ENCODE results near the gene CDH5. TPM values are rescaled to one million over a fixed set of nuclear protein-coding genes. Genes with fewer than 3 reads are reported as not detected.
A peak's percentile ranks its signal among the peaks of the same experiment; 100 is the strongest.

The CDH5 gene
- total RNA-seq, 1 experiment from 2014 or later: 0.25 TPM

GRCh38 chr16:66322174-66322573, 44.3 kb upstream of the CDH5 start:
- Histone ChIP-seq H3K9me3 (no peaks in the 10 kb centered on the region), H3K4me3 (ENCODE audit: low read depth, low read length) (no peak overlapping the region), H3K27me3 (replicated peaks; ENCODE audit: control insufficient read depth, insufficient read depth, low read length) (no peaks in the 10 kb centered on the region; the same call in 1 of the 2 replicates), H3K36me3 (ENCODE audit: control insufficient read depth, insufficient read depth, low read length) (no peaks in the 10 kb centered on the region), H3K4me1 (peaks cover 15% of the 10 kb centered on the region)
- Mint-ChIP-seq H3K4me3 (ENCODE audit: unreplicated experiment) (no peak overlapping the region), H3K9me3 (ENCODE audit: unreplicated experiment) (no peaks in the 10 kb centered on the region), H3K27me3 (ENCODE audit: insufficient read depth, unreplicated experiment) (peaks cover 6% of the 10 kb centered on the region), H3K36me3 (ENCODE audit: insufficient read depth, unreplicated experiment) (peaks cover 4% of the 10 kb centered on the region), H3K27ac (ENCODE audit: unreplicated experiment) (no peak overlapping the region), H3K4me1 (ENCODE audit: low read depth, unreplicated experiment) (peaks cover 11% of the 10 kb centered on the region)
- POLR2A ChIA-PET: no interaction called here
- no TSS peak for BruUV-seq (replicated peaks)
- no peak for TF ChIP-seq CTCF (IDR thresholded peaks at IDR 0.05; ENCODE audit: insufficient read depth in 1 of 2, low read depth in 1 of 2, low read length in 1 of 2, severe bottlenecking in 1 of 2, unreplicated experiment in 1 of 2)
- intact Hi-C loops (cut with micrococcal nuclease; ENCODE audit: unreplicated experiment): no loop called here
- CTCF ChIA-PET: no interaction called here
- no peak for DNase-seq

GRCh38 chr16:66324815-66325515, 41.5 kb upstream of the CDH5 start:
- Histone ChIP-seq H3K9me3 (no peaks in the 10 kb centered on the region), H3K27me3 (replicated peaks; ENCODE audit: control insufficient read depth, insufficient read depth, low read length) (no peaks in the 10 kb centered on the region), H3K4me1 (peaks cover 25% of the 10 kb centered on the region), H3K4me3 (ENCODE audit: low read depth, low read length) (no peak overlapping the region), H3K36me3 (ENCODE audit: control insufficient read depth, insufficient read depth, low read length) (no peaks in the 10 kb centered on the region)
- Mint-ChIP-seq H3K36me3 (ENCODE audit: insufficient read depth, unreplicated experiment) (peaks cover 4% of the 10 kb centered on the region), H3K4me1 (ENCODE audit: low read depth, unreplicated experiment) (peaks cover 14% of the 10 kb centered on the region), H3K9me3 (ENCODE audit: unreplicated experiment) (no peaks in the 10 kb centered on the region), H3K27ac (ENCODE audit: unreplicated experiment) (no peak overlapping the region), H3K4me3 (ENCODE audit: unreplicated experiment) (no peak overlapping the region), H3K27me3 (ENCODE audit: insufficient read depth, unreplicated experiment) (peaks cover 6% of the 10 kb centered on the region)
- POLR2A ChIA-PET: no interaction called here
- intact Hi-C loops (cut with micrococcal nuclease; ENCODE audit: unreplicated experiment): no loop called here
- CTCF ChIA-PET: interaction anchor here (0.7 kb wide), 2 partner anchors 17 to 165 kb away, joined by 5 to 6 read pairs; no protein-coding TSS in a partner anchor
- peak in 1 of 2 experiments; percentile 53 for DNase-seq
- no TSS peak for BruUV-seq (replicated peaks)
- TF ChIP-seq CTCF (IDR thresholded peaks at IDR 0.05; ENCODE audit: insufficient read depth in 1 of 2, low read depth in 1 of 2, low read length in 1 of 2, severe bottlenecking in 1 of 2, unreplicated experiment in 1 of 2): peak; percentile 24 to 36

- H3K36me3 ChIP-seq (ENCODE audit: control insufficient read depth, insufficient read depth, low read length): no peaks in the 10 kb centered on the region
- H3K36me3 Mint-ChIP-seq (ENCODE audit: insufficient read depth, unreplicated experiment): peaks cover 4% of the 10 kb centered on the region
- no peak overlapping the region for H3K4me3 Mint-ChIP-seq (ENCODE audit: unreplicated experiment)
- H3K27ac Mint-ChIP-seq (ENCODE audit: unreplicated experiment): peak overlapping the region; percentile 92
- POLR2A ChIA-PET: interaction anchor here (2.3 kb wide), 1 partner anchor 173 kb away, joined by 5 read pairs; no protein-coding TSS in a partner anchor
- no peak for TF ChIP-seq CTCF (IDR thresholded peaks at IDR 0.05; ENCODE audit: insufficient read depth in 1 of 2, low read depth in 1 of 2, low read length in 1 of 2, severe bottlenecking in 1 of 2, unreplicated experiment in 1 of 2)
- intact Hi-C loops (cut with micrococcal nuclease; ENCODE audit: unreplicated experiment): no loop called here
- CTCF ChIA-PET: interaction anchor here (0.6 to 2.8 kb wide), 3 partner anchors 17 to 545 kb away, joined by 3 to 22 read pairs (median 3); no protein-coding TSS in a partner anchor
- no peaks in the 10 kb centered on the region for H3K9me3 Mint-ChIP-seq (ENCODE audit: unreplicated experiment)
- H3K27me3 Mint-ChIP-seq (ENCODE audit: insufficient read depth, unreplicated experiment): peaks cover 6% of the 10 kb centered on the region
- BruUV-seq (replicated peaks): no TSS peak
- DNase-seq: no peak
- H3K4me3 ChIP-seq (ENCODE audit: low read depth, low read length): no peak overlapping the region
- H3K27me3 ChIP-seq (replicated peaks; ENCODE audit: control insufficient read depth, insufficient read depth, low read length): no peaks in the 10 kb centered on the region
- H3K4me1 ChIP-seq: peaks cover 25% of the 10 kb centered on the region
- peaks cover 14% of the 10 kb centered on the region for H3K4me1 Mint-ChIP-seq (ENCODE audit: low read depth, unreplicated experiment)
- no peaks in the 10 kb centered on the region for H3K9me3 ChIP-seq
Observed at GRCh38 chr16:66325717-66326376, 40.6 kb upstream of the CDH5 start.
